Esophagus muscularis mucosa (tissue), 4 donors: Measurements from ENCODE around the gene PPP1R3C. TPM values are rescaled to one million over a fixed set of nuclear protein-coding genes. Genes with fewer than 3 reads are reported as not detected.

Source experiments
- DNase-seq: peaks from one replicate; pipeline ENCODE4 v3.0.0-alpha.2; 2017; ENCODE audit errors: extremely low spot score
- H3K27ac ChIP-seq, 4 donors: fragments of 200-600 bp; sonication (generic); replicated peaks in 1 of 4; 1 replicate in 3 of 4; 2 replicates in 1 of 4; pipeline ENCODE4 v1.5.1; 2016 to 2019; ENCODE audit warnings: mild to moderate bottlenecking in 1 of 4
- H3K27me3 ChIP-seq, 4 donors: fragments of 200-600 bp; sonication (generic); one replicate each; pipeline versions ENCODE4 v1.5.1 to v1.6.0; 2016 to 2019
- H3K36me3 ChIP-seq, 4 donors: fragments of 200-600 bp; sonication (generic); one replicate each; pipeline ENCODE4 v1.5.1; 2016 to 2019
- H3K4me1 ChIP-seq, 4 donors: fragments of 200-600 bp; sonication (generic); one replicate each; pipeline ENCODE4 v1.5.1; 2016 to 2019
- H3K4me3 ChIP-seq, 4 donors: fragments of 200-600 bp; sonication (generic); 1 replicate in 2 of 4; 2 replicates in 2 of 4; pipeline ENCODE4 v1.5.1; 2016 to 2019; ENCODE audit warnings: mild to moderate bottlenecking in 4 of 4, moderate library complexity in 1 of 4
- H3K9me3 ChIP-seq, 4 donors: fragments of 200-600 bp; sonication (generic); 1 replicate in 3 of 4; 2 replicates in 1 of 4; pipeline ENCODE4 v1.5.1; 2016 to 2019
- EP300 ChIP-seq: sonication (generic); formaldehyde crosslinking; IDR thresholded peaks from one replicate; pipeline ENCODE4 v1.6.1; 2017; ENCODE audit warnings: antibody characterized with exemption
- POLR2A ChIP-seq: fragments of 450-650 bp; IDR thresholded peaks from one replicate; pipeline ENCODE4 v1.6.1; 2017; ENCODE audit warnings: antibody characterized with exemption, moderate library complexity, mild to moderate bottlenecking, low read depth
- POLR2AphosphoS5 ChIP-seq, 2 donors: sonication (generic); formaldehyde crosslinking; IDR thresholded peaks; one replicate each; pipeline ENCODE4 v1.6.1; 2017; ENCODE audit warnings: antibody characterized with exemption in 2 of 2
- WGBS: methylation state at CpG from one replicate; pipeline ENCODE4 v1.1.5; 2018; 5-methylcytosine and 5-hydroxymethylcytosine counted together
- intact Hi-C: fragments of 100-400 bp; cut with DNase I; formaldehyde crosslinking; loops from one replicate; pipeline ENCODE4 v1.15.1; 2023
- total RNA-seq, 4 donors: library from RNA; depleted of rRNA; stranded (reverse); fragments of >200 nt; gene quantifications; one replicate each; pipeline versions ENCODE4 v1.1.0 to v1.2.1, GENCODE V29; 2016
- TF ChIP-seq, protein P1 (sequence below), 3 experiments: fragments of 200-600 bp in 2 of 3; fragments of 450-650 bp in 1 of 3; sonication (generic) in 2 of 3; IDR thresholded peaks; one replicate each; pipeline ENCODE4 v1.5.1; 2017 to 2019; ENCODE audit warnings: antibody characterized with exemption in 3 of 3, mild to moderate bottlenecking in 2 of 3, moderate library complexity in 1 of 3

PPP1R3C gene
- total RNA-seq, 4 donors from 2014 or later: 46.7 to 111 (median 87.8) TPM

DNA sequence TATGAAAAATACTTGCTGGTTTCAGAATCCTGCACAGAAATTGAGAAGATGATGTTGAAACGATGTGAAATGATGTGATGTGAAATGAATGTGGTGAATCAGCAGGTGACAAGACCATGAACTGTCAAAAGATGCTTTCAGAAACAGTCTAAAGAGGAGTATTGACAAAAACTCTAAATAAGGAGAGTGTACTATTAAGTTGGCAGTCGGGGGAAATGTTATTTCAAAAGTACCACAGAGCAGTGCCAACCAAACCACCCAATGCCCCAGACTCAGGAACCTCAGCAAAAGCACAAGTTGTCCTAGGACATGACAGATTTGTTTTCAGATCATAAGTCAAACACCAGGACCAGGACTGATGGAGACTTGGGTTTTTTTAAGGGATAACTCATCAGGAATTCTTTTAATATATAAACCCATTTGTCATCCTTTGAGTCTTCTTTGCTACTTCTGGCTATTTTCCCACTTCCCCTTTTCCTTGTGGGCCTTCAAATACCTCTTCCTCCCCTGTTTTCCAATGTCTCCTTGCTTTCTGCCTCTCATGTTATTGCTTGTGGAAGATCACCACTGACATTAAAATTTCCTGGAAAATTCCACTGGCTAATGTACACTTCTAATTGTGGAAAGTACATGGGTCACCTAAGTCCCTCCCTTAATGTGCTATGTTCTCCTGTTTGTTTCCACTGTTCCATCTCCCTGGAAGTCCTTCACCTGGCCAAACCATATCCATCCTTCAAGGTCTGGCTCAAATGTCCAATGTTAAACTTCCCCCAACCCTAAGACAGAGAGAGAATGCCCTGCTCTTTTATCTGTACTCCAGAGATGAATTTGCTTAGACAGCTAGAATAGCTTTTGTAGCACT lies 10.2 kb upstream of the PPP1R3C start:
- WGBS: 65% methylated on average over 2 of the region's 2 CpGs
- peaks cover 0 to 4% (median 0%) of the 10 kb centered on the region in 4 donors for H3K9me3 ChIP-seq
- TF ChIP-seq POLR2AphosphoS5 (IDR thresholded peaks at IDR 0.05) (peak; percentile 50 to 64), POLR2A (no peak), EP300 (peak; percentile 60)
- TF ChIP-seq, protein P1, sequence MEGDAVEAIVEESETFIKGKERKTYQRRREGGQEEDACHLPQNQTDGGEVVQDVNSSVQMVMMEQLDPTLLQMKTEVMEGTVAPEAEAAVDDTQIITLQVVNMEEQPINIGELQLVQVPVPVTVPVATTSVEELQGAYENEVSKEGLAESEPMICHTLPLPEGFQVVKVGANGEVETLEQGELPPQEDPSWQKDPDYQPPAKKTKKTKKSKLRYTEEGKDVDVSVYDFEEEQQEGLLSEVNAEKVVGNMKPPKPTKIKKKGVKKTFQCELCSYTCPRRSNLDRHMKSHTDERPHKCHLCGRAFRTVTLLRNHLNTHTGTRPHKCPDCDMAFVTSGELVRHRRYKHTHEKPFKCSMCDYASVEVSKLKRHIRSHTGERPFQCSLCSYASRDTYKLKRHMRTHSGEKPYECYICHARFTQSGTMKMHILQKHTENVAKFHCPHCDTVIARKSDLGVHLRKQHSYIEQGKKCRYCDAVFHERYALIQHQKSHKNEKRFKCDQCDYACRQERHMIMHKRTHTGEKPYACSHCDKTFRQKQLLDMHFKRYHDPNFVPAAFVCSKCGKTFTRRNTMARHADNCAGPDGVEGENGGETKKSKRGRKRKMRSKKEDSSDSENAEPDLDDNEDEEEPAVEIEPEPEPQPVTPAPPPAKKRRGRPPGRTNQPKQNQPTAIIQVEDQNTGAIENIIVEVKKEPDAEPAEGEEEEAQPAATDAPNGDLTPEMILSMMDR (IDR thresholded peaks at IDR 0.05): no peak
- H3K4me1 ChIP-seq: peaks cover 0 to 17% (median 10%) of the 10 kb centered on the region in 4 donors
- no peak for DNase-seq
- intact Hi-C loops: no loop called here
- no peak overlapping the region for H3K4me3 ChIP-seq
- peak overlapping the region; percentile 52 to 69 (median 62) for H3K27ac ChIP-seq
- no peaks in the 10 kb centered on the region for H3K27me3 ChIP-seq
- H3K36me3 ChIP-seq: no peaks in the 10 kb centered on the region

DNA sequence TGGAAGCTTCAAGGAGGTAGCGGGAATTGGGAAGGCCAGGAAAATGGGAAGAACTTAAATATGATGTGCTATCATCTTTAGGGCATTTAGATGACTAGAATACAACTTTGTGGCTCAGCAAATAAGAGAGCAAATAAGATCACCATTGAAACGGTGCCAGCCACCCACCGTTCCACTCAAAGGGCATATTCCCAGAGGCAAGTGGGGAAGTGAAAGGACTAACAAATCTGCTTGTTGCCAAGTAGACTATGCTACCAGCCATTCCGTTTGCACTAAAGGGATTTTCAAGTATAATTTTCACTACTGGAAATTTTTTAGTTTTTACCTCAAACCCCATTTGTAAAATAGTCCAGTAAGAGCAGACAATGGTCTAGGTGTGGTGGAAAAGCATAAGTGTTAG lies 4.0 kb upstream of the PPP1R3C start:
- no peaks in the 10 kb centered on the region for H3K27me3 ChIP-seq
- H3K36me3 ChIP-seq: no peaks in the 10 kb centered on the region
- H3K9me3 ChIP-seq: no peaks in the 10 kb centered on the region
- H3K27ac ChIP-seq: no peak overlapping the region
- no peak overlapping the region for H3K4me3 ChIP-seq
- 81% methylated on average over 4 of the region's 4 CpGs for WGBS
- DNase-seq: no peak
- TF ChIP-seq POLR2A: no peak
- TF ChIP-seq POLR2AphosphoS5 (IDR thresholded peaks at IDR 0.05): no peak
- TF ChIP-seq, protein P1 (IDR thresholded peaks at IDR 0.05): no peak
- no peak for TF ChIP-seq EP300
- peaks cover 17 to 30% (median 27%) of the 10 kb centered on the region in 4 donors for H3K4me1 ChIP-seq
- intact Hi-C loops: loop anchor here (2.0 to 5.0 kb wide), 3 partner anchors 85 to 340 kb away; no protein-coding TSS in a partner anchor

DNA sequence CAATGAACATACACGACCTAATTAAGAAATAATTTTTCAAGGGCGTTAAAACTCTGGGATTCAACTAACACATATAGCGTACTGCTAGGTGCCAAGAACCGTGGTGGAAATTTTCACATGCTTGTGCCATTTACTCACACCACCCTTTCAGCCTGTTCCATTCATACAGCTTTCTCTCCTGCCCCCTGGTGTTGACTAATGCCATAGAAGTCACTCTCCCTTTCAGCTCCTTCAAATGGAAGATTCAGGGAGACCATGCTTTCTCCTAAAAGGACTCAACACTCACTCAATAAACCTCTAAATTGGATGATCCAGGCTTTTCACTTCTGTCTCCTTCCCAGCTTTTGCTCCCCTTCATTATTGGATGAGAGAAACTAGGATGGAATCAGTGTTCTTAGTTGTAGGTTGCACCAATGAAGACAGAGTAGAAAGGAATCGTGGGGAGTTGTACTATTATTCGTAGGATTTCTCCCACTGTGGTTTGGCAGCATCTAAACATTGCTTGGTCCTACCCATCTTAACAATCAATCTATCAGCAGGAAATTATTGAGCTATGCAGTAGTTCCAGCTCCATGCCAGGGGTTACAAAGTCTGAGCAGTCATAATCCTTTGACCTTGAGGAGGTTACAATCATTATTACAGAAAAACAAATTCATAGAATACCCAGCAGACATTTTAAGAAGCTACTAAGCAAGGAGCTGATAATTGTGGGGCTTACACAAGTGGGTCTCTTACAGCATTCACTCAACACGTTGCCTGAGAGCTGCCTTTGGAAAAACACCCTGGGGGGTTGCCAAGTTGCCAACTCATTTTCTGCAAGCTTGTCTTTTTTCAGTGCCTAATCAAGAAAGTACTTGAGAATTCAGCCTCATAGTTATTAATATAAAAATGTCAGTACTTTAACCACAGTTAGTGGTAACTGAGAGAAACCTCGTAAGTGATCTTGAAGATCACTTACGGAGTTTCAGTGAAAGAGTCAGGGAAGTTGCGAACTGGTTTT lies 2.8 kb upstream of the PPP1R3C start:
- Histone ChIP-seq H3K4me1 (peaks cover 17 to 30% (median 27%) of the 10 kb centered on the region in 4 donors), H3K9me3 (no peaks in the 10 kb centered on the region), H3K36me3 (peaks cover 0 to 2% (median 0%) of the 10 kb centered on the region in 4 donors), H3K4me3 (no peak overlapping the region), H3K27ac (peak overlapping the region; percentile 40 to 91 (median 82)), H3K27me3 (no peaks in the 10 kb centered on the region)
- intact Hi-C loops: loop anchor here (2.0 to 5.0 kb wide), 3 partner anchors 83 to 338 kb away; no protein-coding TSS in a partner anchor
- 56% methylated on average over 10 of the region's 10 CpGs for WGBS
- TF ChIP-seq POLR2AphosphoS5 (IDR thresholded peaks at IDR 0.05) (peak; percentile 47 to 51), EP300 (no peak), POLR2A (no peak)
- TF ChIP-seq, protein P1 (IDR thresholded peaks at IDR 0.05): peak; percentile 76 to 88 (median 80)
- no peak for DNase-seq

DNA sequence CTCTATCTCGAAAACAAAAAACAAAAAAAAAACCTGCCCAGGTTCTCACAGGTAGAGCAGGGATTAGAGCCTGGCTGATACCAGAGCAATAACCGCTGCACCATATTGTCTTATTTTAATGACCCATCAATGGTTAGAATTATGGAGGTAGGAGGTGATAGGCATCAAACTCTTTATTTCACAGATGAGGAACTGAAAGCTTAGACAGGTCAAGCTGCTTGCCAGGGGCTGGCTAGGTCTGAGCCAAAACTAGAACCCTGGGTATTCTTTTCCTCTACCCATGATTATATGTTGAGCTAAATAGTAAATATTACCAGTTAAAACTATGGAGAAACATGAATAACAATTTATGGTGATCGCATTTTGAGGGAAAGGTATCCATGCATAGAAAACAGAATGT lies 2.0 kb upstream of the PPP1R3C start:
- intact Hi-C loops: loop anchor here (5.0 kb wide), 4 partner anchors 43 to 338 kb away; no protein-coding TSS in a partner anchor
- no peak for DNase-seq
- peaks cover 0 to 10% (median 6%) of the 10 kb centered on the region in 4 donors for H3K36me3 ChIP-seq
- no peak for TF ChIP-seq POLR2AphosphoS5 (IDR thresholded peaks at IDR 0.05)
- TF ChIP-seq, protein P1 (IDR thresholded peaks at IDR 0.05): no peak
- no peak for TF ChIP-seq EP300
- no peak for TF ChIP-seq POLR2A
- H3K27ac ChIP-seq: peak overlapping the region; percentile 82 to 91 (median 86)
- H3K4me1 ChIP-seq: peaks cover 17 to 30% (median 29%) of the 10 kb centered on the region in 4 donors
- H3K4me3 ChIP-seq: no peak overlapping the region
- no peaks in the 10 kb centered on the region for H3K9me3 ChIP-seq
- no peaks in the 10 kb centered on the region for H3K27me3 ChIP-seq
- WGBS: 96% methylated on average over 3 of the region's 3 CpGs
